ENCODE results near the gene EAF2.

GRCh38 chr3:121819236-121819635, 15.8 kb upstream of the EAF2 start:
- TF ChIP-seq EZH2 (IDR thresholded peaks at IDR 0.05; ENCODE audit: borderline replicate concordance, insufficient read depth, low read depth, low read length, poor library complexity, severe bottlenecking) (no peak), CTCF (IDR thresholded peaks at IDR 0.05) (no peak)

All from B cell (primary cell).